ENCODE measurements around the gene OR1S2. TPM values are rescaled to one million over a fixed set of nuclear protein-coding genes. Genes with fewer than 3 reads are reported as not detected.
A peak's percentile ranks its signal among the peaks of the same experiment; 100 is the strongest.
"Not testable (repeated sequence)": the region's sequence is repeated elsewhere in the genome, so short reads cannot be mapped to it uniquely, and the experiment has no call there.

Gene OR1S2, protein sequence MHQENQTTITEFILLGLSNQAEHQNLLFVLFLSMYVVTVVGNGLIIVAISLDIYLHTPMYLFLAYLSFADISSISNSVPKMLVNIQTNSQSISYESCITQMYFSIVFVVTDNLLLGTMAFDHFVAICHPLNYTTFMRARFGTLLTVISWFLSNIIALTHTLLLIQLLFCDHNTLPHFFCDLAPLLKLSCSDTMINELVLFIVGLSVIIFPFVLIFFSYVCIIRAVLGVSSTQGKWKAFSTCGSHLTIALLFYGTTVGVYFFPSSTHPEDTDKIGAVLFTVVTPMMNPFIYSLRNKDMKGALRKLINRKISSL
- not detected for total RNA-seq
- polyA plus RNA-seq, result not detected
- 0 reads per million in 6 experiments for total RNA-seq

DNA sequence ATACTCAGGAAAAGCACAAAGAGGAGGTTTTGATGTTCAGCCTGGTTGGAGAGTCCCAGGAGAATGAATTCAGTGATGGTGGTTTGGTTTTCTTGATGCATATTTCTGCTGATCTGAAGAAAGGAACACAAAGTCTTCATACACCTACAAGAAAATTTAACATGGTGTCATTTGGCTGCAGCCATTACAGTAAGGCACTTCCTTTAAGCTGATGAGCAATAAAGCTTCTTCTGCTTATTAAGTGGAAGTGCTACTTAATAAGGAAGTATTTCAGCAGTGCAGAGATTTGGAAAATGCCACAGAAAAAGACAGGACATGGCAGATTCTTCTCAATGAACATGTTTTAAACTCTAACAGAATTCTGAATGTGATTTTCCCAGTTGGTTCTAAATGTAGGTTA, at the start of gene OR1S2:
Gene OR1S2 (minus strand): TSS at position 101 of the 400 bp plus-strand sequence. CDS start 0 bp downstream, at position 101.
- POLR2A ChIA-PET, result no interaction called here
- Mint-ChIP-seq H3K4me1 (no peaks in the 10 kb centered on the region), H3K9me3 (peaks cover 0 to 11% (median 1%) of the 10 kb centered on the region in 9 donors), H3K27me3 (peaks cover 11 to 45% (median 24%) of the 10 kb centered on the region in 5 donors), H3K27ac (no peak within 1 kb of the TSS), H3K36me3 (peaks cover 0 to 3% (median 0%) of the 10 kb centered on the region in 3 donors), H3K4me3 (no peak within 1 kb of the TSS)
- DNase-seq (no peak), ATAC-seq (no peak)

DNA sequence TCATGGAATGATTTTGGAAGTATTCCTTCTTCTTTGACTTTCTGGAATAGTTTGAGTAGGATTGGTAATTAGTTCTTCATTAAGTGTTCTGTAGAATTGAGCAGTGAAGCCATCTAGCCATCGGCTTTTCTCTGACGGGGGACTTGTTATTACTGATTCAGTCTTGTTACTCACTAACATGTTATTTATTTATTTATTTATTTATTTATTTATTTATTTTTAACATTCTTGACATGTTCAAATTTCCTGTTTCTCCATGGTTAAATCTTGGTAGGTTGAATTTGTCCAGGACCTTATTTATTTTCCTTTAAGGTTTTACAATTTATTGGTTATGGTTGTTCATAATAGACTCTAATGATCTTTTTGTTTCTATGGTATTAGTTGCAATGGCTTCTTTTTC, 40.0 kb upstream of the OR1S2 start:
- H3K27me3 Mint-ChIP-seq, result peaks cover 14 to 33% (median 18%) of the 10 kb centered on the region in 5 donors
- ATAC-seq, result no peak
- no peak overlapping the region for H3K4me3 Mint-ChIP-seq
- peak overlapping the region in 1 of 10 donors; percentile 18 for H3K27ac Mint-ChIP-seq
- no peaks in the 10 kb centered on the region for H3K4me1 Mint-ChIP-seq
- POLR2A ChIA-PET, result no interaction called here
- no peak for DNase-seq
- H3K36me3 Mint-ChIP-seq, result peaks cover 0 to 24% (median 0%) of the 10 kb centered on the region in 3 donors
- peaks cover 0 to 35% (median 15%) of the 10 kb centered on the region in 9 donors for H3K9me3 Mint-ChIP-seq

DNA sequence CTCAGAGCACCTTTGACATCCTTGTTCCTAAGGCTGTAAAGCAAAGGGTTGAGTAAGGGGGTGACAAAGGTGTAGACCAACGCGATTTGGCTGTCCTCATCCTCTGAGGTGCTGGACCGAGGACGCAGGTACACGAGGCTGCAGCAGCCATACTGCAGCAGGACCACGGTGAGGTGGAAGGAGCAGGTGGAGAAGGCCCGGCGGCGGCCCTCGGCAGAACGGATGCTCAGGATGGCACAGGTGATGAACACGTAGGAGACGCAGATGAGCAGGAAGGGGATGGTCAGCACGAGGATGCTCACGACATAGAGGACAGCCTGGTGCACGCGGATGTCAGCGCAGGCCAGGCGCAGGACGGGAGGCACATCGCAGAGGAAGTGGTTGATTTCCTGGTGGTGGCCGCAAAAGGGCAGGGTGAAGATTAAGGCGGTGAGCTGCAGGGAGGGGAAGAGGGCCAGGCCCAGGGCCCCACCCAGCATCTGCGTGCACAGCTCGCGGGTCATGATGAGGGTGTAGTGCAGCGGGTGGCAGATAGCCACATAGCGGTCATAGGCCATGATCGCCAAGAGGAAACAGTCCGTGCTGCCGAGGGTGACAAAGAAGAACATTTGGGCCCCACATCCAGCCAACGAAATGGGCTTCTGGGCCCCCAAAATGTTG, 24.1 kb upstream of the OR1S2 start:
- Mint-ChIP-seq H3K4me1 (no peaks in the 10 kb centered on the region), H3K4me3 (no peak overlapping the region), H3K27ac (peak overlapping the region in 2 of 10 donors; percentile 57 to 83), H3K27me3 (peaks cover 1 to 14% (median 11%) of the 10 kb centered on the region in 5 donors), H3K9me3 (peaks cover 0 to 11% (median 0%) of the 10 kb centered on the region in 9 donors), H3K36me3 (peaks cover 0 to 4% (median 0%) of the 10 kb centered on the region in 3 donors)
- POLR2A ChIA-PET, result no interaction called here
- DNase-seq (no peak), ATAC-seq (no peak)

DNA sequence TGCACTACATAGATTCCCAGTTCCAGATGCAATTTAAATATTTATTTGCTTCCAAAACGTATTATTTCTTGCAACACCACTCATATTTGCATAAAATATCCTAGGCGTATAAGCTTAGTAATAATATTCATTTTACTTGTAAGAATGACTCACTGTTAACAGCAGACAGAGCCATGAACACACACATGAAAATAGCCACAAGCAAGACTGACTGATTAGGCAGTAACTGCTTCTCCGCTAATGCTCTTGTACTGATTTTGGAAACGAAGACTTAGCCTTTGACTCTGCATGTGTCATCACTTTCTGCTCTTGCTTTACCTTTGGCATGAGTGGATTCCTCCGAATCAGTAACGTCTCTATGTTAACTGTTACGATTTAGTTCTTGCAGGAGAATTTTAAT, 18.8 kb upstream of the OR1S2 start:
- ATAC-seq (no peak), DNase-seq (no peak)
- Mint-ChIP-seq H3K9me3 (peaks cover 0 to 2% (median 0%) of the 10 kb centered on the region in 9 donors), H3K36me3 (no peaks in the 10 kb centered on the region), H3K4me1 (no peaks in the 10 kb centered on the region), H3K27ac (no peak overlapping the region), H3K4me3 (no peak overlapping the region), H3K27me3 (peaks cover under 1 to 12% (median 3%) of the 10 kb centered on the region in 5 donors)
- POLR2A ChIA-PET, result no interaction called here

DNA sequence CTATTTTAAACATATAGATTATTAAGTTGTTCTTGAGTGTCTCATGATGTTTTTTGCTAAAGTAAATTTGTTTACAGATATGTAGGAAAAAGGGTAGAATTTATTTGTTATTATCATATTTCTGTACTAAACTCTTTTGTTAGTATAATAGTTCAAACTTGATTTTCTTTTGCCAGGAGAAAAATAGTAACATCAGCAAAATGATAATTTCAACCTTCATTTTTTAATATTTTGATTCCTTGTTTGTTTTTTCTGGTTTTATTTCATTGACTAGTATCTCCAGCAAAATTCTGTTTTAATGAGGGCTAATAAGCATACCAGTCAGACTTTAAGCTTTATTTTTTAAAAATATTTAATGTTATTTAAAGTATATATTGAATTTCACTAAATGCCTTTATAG, 12.5 kb upstream of the OR1S2 start:
- ATAC-seq (no peak), DNase-seq (no peak)
- Mint-ChIP-seq H3K4me3 (no peak overlapping the region), H3K27me3 (peaks cover 0 to 20% (median 10%) of the 10 kb centered on the region in 5 donors), H3K27ac (no peak overlapping the region), H3K4me1 (no peaks in the 10 kb centered on the region), H3K36me3 (no peaks in the 10 kb centered on the region), H3K9me3 (peaks cover 0 to 4% (median 0%) of the 10 kb centered on the region in 9 donors)
- POLR2A ChIA-PET, result no interaction called here

DNA sequence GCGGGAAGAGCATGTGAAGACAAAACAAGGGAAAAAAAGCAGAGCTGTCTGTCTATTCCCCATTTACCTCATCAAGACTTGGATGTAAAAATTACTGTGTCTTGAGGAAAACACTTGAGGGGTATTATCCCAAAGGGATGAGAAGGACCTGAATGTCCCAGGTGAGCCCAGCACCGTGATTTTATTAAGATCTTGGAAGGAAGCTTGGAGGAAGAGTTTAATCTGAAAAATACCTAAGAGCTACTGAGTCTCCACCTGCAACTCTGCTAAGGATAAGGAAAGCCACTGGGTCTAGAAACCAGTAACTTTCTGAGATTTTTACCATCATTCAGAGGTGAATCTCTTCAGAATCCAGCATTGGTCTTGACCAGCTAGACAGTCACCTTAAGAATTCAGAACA, 8.5 kb upstream of the OR1S2 start, which contains the start of gene OR1S1:
Gene OR1S1 (plus strand): TSS at position 301 of the 400 bp plus-strand sequence.
- H3K4me1 Mint-ChIP-seq, H3K4me3 Mint-ChIP-seq, H3K36me3 Mint-ChIP-seq, H3K9me3 Mint-ChIP-seq, POLR2A ChIA-PET, DNase-seq, ATAC-seq, H3K27ac Mint-ChIP-seq: not testable (repeated sequence)
- H3K27me3 Mint-ChIP-seq, result peaks cover 2 to 20% (median 10%) of the 10 kb centered on the region in 5 donors

DNA sequence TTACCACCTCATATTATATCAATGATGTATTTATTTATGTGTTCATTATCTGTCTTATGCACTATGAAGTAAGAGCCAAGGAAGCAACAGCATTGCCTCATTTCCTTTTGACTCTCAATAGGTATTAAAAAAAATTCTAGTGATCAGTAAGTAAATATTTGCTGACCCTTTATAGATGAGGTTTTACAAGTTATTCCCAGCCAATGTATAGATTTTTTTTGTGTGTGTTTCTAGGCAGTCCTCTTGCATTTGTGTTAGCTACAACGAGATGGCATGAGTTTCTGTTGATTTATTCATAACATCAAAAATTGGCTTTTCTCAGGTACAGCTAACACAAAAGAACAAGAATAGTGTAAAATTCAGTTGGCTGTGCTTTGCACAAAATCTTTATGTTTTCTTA, 4.7 kb downstream of the OR1S2 start:
- DNase-seq (no peak), ATAC-seq (no peak)
- peaks cover 9 to 26% (median 14%) of the 10 kb centered on the region in 5 donors for H3K27me3 Mint-ChIP-seq
- H3K9me3 Mint-ChIP-seq, result peaks cover 3 to 30% (median 13%) of the 10 kb centered on the region in 9 donors
- H3K4me3 Mint-ChIP-seq, result no peak overlapping the region
- H3K4me1 Mint-ChIP-seq, result no peaks in the 10 kb centered on the region
- peaks cover 0 to 15% (median 12%) of the 10 kb centered on the region in 3 donors for H3K36me3 Mint-ChIP-seq
- H3K27ac Mint-ChIP-seq, result no peak overlapping the region
- POLR2A ChIA-PET, result no interaction called here

DNA sequence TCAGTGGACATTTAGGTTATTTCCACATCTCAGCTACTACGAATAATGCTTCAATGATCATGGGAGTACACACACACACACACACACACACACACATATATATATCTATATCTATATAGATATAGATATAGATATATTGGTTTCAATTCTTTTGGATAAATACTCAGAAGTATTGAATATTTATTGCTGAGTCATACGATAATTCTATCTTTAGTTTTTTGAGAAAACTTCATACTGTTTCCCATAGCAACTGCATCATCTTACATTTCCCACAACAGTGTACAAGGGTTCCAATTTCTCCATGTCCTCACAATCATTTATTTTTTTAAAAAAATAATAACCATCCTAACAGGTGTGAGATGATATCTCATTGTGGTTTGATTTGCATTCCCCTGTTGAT, 8.0 kb downstream of the OR1S2 start:
- no peak overlapping the region for H3K27ac Mint-ChIP-seq
- H3K27me3 Mint-ChIP-seq, result peaks cover 0 to 3% (median 0%) of the 10 kb centered on the region in 5 donors
- POLR2A ChIA-PET, result no interaction called here
- H3K4me3 Mint-ChIP-seq, result no peak overlapping the region
- no peaks in the 10 kb centered on the region for H3K4me1 Mint-ChIP-seq
- ATAC-seq (no peak), DNase-seq (no peak)
- H3K36me3 Mint-ChIP-seq, result peaks cover 0 to 15% (median 12%) of the 10 kb centered on the region in 3 donors
- H3K9me3 Mint-ChIP-seq, result peaks cover 0 to 30% (median 12%) of the 10 kb centered on the region in 9 donors

DNA sequence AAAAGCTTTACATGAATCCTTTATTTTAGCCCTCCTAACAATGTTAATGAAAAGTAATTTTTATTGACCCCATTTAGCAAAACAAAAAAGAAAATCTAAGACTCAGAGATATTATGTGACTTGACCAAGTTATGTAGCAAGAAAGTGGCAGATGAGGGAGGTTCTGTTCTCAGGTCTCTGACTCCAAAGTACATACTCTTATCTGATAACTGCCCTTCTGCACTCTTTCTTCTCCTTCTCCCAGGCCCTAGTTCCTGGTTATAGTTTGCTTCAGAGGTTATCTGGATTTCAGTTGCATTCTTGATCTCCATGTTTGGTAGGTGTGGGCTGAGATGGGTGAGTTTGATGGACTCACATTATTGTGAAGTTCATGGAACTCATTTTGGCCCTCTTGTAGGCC, 10.6 kb downstream of the OR1S2 start:
- H3K36me3 Mint-ChIP-seq, result peaks cover 0 to 12% (median 12%) of the 10 kb centered on the region in 3 donors
- DNase-seq (no peak), ATAC-seq (no peak)
- H3K27ac Mint-ChIP-seq, result no peak overlapping the region
- peaks cover 0 to 23% (median 10%) of the 10 kb centered on the region in 9 donors for H3K9me3 Mint-ChIP-seq
- H3K4me1 Mint-ChIP-seq, result no peaks in the 10 kb centered on the region
- peaks cover 0 to 4% (median 0%) of the 10 kb centered on the region in 5 donors for H3K27me3 Mint-ChIP-seq
- no peak overlapping the region for H3K4me3 Mint-ChIP-seq
- POLR2A ChIA-PET, result no interaction called here

DNA sequence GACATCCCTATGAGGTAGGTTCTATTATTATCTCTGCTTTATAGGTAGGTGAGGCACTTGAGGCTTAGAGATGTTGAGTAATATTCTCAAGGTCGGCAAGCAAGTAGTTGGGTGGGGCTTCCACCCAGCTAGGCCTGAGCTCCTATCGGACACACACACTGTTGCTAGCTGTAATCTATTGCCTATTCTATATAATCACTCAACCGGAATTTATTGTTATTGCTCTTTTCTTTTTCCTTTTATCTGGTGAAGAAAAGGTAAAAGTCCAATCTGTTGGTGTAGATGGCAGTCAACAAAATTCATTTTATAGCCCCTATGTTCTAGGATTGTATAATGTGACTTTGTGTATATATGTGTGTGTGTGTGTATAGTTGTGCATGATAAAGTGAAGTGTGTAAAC, 11.7 kb downstream of the OR1S2 start:
- no peak for ATAC-seq
- POLR2A ChIA-PET, result no interaction called here
- Mint-ChIP-seq H3K4me1 (no peaks in the 10 kb centered on the region), H3K9me3 (peaks cover 0 to 12% (median 3%) of the 10 kb centered on the region in 9 donors), H3K36me3 (peaks cover 0 to 6% (median 4%) of the 10 kb centered on the region in 3 donors), H3K27ac (no peak overlapping the region), H3K27me3 (peaks cover 0 to 4% (median 0%) of the 10 kb centered on the region in 5 donors), H3K4me3 (no peak overlapping the region)
- no peak for DNase-seq

DNA sequence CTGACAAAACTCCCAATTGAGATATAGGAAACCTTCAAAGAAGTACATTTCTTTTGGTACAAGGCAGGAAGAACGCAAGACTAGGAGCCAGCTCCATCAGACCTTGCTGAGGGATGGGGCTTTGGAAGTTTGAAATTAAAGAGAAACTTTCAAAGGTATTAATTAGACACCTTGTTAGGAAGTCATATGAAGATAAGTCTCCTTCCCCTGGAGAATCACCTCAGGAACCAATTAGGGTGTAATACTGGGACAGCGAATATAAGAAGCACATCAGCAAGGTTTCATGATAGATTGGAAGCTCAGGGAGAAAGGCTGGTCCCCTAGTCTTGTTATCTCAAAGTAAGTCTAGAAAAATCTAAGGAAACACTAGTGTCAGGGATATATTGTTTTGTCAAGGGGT, 15.2 kb downstream of the OR1S2 start, which contains the start of gene OR9Q2:
Gene OR9Q2 (plus strand): TSS at position 301 of the 400 bp plus-strand sequence. CDS start 1,421 bp downstream, outside the sequence.
- Mint-ChIP-seq H3K36me3 (no peaks in the 10 kb centered on the region), H3K4me3 (peak within 1 kb of the TSS in 1 of 10 donors; percentile 23), H3K27me3 (peaks cover 0 to 4% (median 0%) of the 10 kb centered on the region in 5 donors), H3K4me1 (no peaks in the 10 kb centered on the region), H3K9me3 (no peaks in the 10 kb centered on the region), H3K27ac (no peak within 1 kb of the TSS)
- POLR2A ChIA-PET, result no interaction called here
- ATAC-seq (no peak), DNase-seq (no peak)

DNA sequence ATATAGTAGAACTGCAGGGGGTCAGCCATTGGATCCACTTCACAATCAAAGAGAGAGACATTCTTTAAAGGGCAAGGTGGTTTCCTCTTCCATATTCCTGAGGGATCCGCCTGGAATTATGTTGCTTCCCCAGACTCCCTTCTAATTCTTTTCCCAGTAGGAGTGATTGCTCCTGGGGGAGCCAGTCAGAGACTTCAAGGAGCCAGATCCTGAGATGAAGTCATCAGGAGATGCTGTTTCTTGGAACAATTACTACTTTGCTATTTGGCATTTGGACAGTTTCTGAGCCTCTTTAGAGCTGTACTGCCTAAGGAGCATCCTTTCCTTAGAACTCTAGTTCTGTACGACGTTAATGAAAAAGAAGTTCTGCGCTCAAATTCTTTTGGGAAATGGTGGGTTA, 17.0 kb downstream of the OR1S2 start:
- H3K36me3 Mint-ChIP-seq, result no peaks in the 10 kb centered on the region
- no peak overlapping the region for H3K27ac Mint-ChIP-seq
- H3K4me1 Mint-ChIP-seq, result no peaks in the 10 kb centered on the region
- ATAC-seq (no peak), DNase-seq (no peak)
- H3K9me3 Mint-ChIP-seq, result no peaks in the 10 kb centered on the region
- POLR2A ChIA-PET, result no interaction called here
- no peak overlapping the region for H3K4me3 Mint-ChIP-seq
- H3K27me3 Mint-ChIP-seq, result peaks cover 0 to 4% (median 0%) of the 10 kb centered on the region in 5 donors

DNA sequence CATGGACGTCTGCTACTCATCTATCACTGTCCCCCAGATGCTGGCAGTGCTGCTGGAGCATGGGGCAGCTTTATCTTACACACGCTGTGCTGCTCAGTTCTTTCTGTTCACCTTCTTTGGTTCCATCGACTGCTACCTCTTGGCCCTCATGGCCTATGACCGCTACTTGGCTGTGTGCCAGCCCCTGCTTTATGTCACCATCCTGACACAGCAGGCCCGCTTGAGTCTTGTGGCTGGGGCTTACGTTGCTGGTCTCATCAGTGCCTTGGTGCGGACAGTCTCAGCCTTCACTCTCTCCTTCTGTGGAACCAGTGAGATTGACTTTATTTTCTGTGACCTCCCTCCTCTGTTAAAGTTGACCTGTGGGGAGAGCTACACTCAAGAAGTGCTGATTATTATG, 24.3 kb downstream of the OR1S2 start:
- no peak for ATAC-seq
- Mint-ChIP-seq H3K36me3 (no peaks in the 10 kb centered on the region), H3K9me3 (peaks cover 0 to 1% (median 0%) of the 10 kb centered on the region in 9 donors), H3K27me3 (peaks cover 7 to 46% (median 28%) of the 10 kb centered on the region in 5 donors), H3K4me1 (no peaks in the 10 kb centered on the region), H3K27ac (peak overlapping the region in 2 of 10 donors; percentile 40 to 74), H3K4me3 (no peak overlapping the region)
- no peak for DNase-seq
- POLR2A ChIA-PET, result no interaction called here
